Heart right ventricle (tissue), 16 donors: ENCODE measurements around the gene SLC9A5. TPM values are rescaled to one million over a fixed set of nuclear protein-coding genes. Genes with fewer than 3 reads are reported as not detected.

Experiments
- ATAC-seq, 8 donors: fragments of 200-7000 bp; cut with Tn5 transposase; one replicate each; pipeline ENCODE4 v1.9.1; 2020; ENCODE audit warnings: mild to moderate bottlenecking in 8 of 8, moderate library complexity in 8 of 8, moderate number of reproducible peaks in 1 of 8
- DNase-seq, 2 donors: peaks; one replicate each; pipeline ENCODE4 v3.0.0-alpha.2; 2020
- H3K27ac ChIP-seq, 10 donors: fragments of 200-600 bp; sonication (generic) in 2 of 10; one replicate each; pipeline versions ENCODE4 v1.5.0 to v1.8.0; 2020 to 2022; ENCODE audit warnings: mild to moderate bottlenecking in 3 of 10
- H3K27me3 ChIP-seq, 7 donors: fragments of 200-600 bp; one replicate each; pipeline ENCODE4 v1.8.0; 2021 to 2022; ENCODE audit warnings: mild to moderate bottlenecking in 2 of 7
- H3K36me3 ChIP-seq, 9 donors: fragments of 200-600 bp; sonication (generic) in 1 of 9; one replicate each; pipeline versions ENCODE4 v1.5.0 to v1.8.0; 2020 to 2022; ENCODE audit warnings: mild to moderate bottlenecking in 2 of 9
- H3K4me1 ChIP-seq, 9 donors: fragments of 200-600 bp; sonication (generic) in 1 of 9; one replicate each; pipeline versions ENCODE4 v1.5.0 to v1.8.0; 2020 to 2022; ENCODE audit warnings: mild to moderate bottlenecking in 4 of 9
- H3K4me3 ChIP-seq, 10 donors: fragments of 200-600 bp; sonication (generic) in 2 of 10; one replicate each; pipeline versions ENCODE4 v1.5.0 to v1.8.0; 2020 to 2022; ENCODE audit warnings: mild to moderate bottlenecking in 7 of 10, moderate library complexity in 2 of 10
- H3K9me3 ChIP-seq, 11 donors: fragments of 200-600 bp in 10 of 11; sonication (generic) in 2 of 11; one replicate each; pipeline versions ENCODE4 v1.5.0 to v1.8.0; 2013 to 2022; ENCODE audit warnings: mild to moderate bottlenecking in 2 of 11, control low read depth in 1 of 11, moderate library complexity in 1 of 11
- CTCF ChIP-seq, 9 donors: fragments of 200-600 bp; sonication (generic) in 2 of 9; IDR thresholded peaks; one replicate each; pipeline versions ENCODE4 v1.5.0 to v1.8.0; 2021 to 2022; ENCODE audit warnings: antibody characterized with exemption in 9 of 9, mild to moderate bottlenecking in 5 of 9, moderate library complexity in 1 of 9
- WGBS, 2 donors: extraction: QIAGEN DNeasy Blood & Tissue Kit; methylation state at CpG; one replicate each; pipeline ENCODE4 v1.1.7; 2013; ENCODE audit warnings: inconsistent platforms in 1 of 2; 5-methylcytosine and 5-hydroxymethylcytosine counted together
- intact Hi-C, 10 donors: fragments of 100-400 bp; cut with DNase I; formaldehyde crosslinking; loops; one replicate each; pipeline versions ENCODE4 v1.11.1 to v1.14.2; 2022
- polyA plus RNA-seq, 2 donors: library from polyadenylated mRNA; stranded (reverse); fragments of 200-250 nt; gene quantifications; one replicate each; pipeline ENCODE4 v1.2.3, GENCODE V29; 2013
- total RNA-seq, 10 donors: library from RNA; stranded (reverse); fragmentation: NEBNext Ultra II Directional in 3 of 10; extraction: Animal tissue kit (Norgen Biotek cat#: 25700) in 3 of 10; gene quantifications; one replicate each; pipeline versions ENCODE4 v1.2.1 to v1.2.4, GENCODE V29; 2021 to 2023
- donor health status: Arrhythmogenic right ventricular cardiomyopathy.
- donor health status: ischemic (EF 13 %, LVEDD 7.1; RV severe dilation, severe dysfunction).
- donor health status: healthy with polysubstance abuse.
- donor health status: DM: no; HTN: yes; CAD: no.
- donor health status: DM: no; HTN: no; CAD: no.
- donor health status: ischemic (EF 25% LVEDD 6.9; RV normal size, moderate dysfunction).
- donor health status: ischemic (EF 25% LVEDD 5.7; RV mildly dilated, moderate dysfunction).
- donor health status: healthy.
- donor health status: DM: yes; HTN: yes; CAD: no.
- donor health status: Ischemic cardiomyopathy.
- donor health status: ischemic (EF 35%, LVEDD 5.7; RV mildly dilated, moderate dysfunction).
- donor health status: nonischemic (EF 11% LVEDD 7.7; RV severe dilation, severe dysfunction).
- donor health status: DM: yes; HTN: yes; CAD: no.
- donor health status: PGD.
- donor health status: ischemic (EF 29% LVEDD 5.4; RV normal size, mild dysfunction).
- donor health status: nonischemic (EF 23%, LVEDD 6.1; RV moderate dilation, normal function).

SLC9A5 gene
- total and polyA plus RNA-seq, 12 donors: 0.26 to 2.4 (median 1.0) TPM

- no peaks in the 10 kb centered on the region for H3K4me1 ChIP-seq
- DNase-seq (peak; percentile 23 to 40), ATAC-seq (peak; percentile 47 to 78 (median 62))
- H3K4me3 ChIP-seq: no peak overlapping the region
- intact Hi-C loops: loop anchor here in 1 of 10 donors (10.0 kb wide), 1 partner anchor 110 kb away; the partner anchor contains the start of gene TPPP3
- 75 to 76% methylated on average over 34 of the region's 34 CpGs for WGBS, 2 donors
- H3K27ac ChIP-seq: no peak overlapping the region
- H3K27me3 ChIP-seq: no peaks in the 10 kb centered on the region
- H3K36me3 ChIP-seq: no peaks in the 10 kb centered on the region
- H3K9me3 ChIP-seq: no peaks in the 10 kb centered on the region
- peak; percentile 17 to 63 (median 54) for TF ChIP-seq CTCF (IDR thresholded peaks at IDR 0.05)
These were observed 36.2 kb downstream of the SLC9A5 start for GRCh38 chr16:67284699-67285646.

GRCh38 chr16:67286441-67287235 is 37.9 kb downstream of the SLC9A5 start:
- DNase-seq: no peak
- no peak overlapping the region for H3K4me3 ChIP-seq
- no peaks in the 10 kb centered on the region for H3K27me3 ChIP-seq
- H3K9me3 ChIP-seq: no peaks in the 10 kb centered on the region
- intact Hi-C loops: loop anchor here in 1 of 10 donors (10.0 kb wide), 1 partner anchor 108 kb away; the partner anchor contains the start of gene TPPP3
- WGBS, 2 donors: 92% methylated on average over 28 of the region's 28 CpGs
- ATAC-seq: no peak
- TF ChIP-seq CTCF (IDR thresholded peaks at IDR 0.05): no peak
- H3K27ac ChIP-seq: no peak overlapping the region
- H3K4me1 ChIP-seq: no peaks in the 10 kb centered on the region
- H3K36me3 ChIP-seq: no peaks in the 10 kb centered on the region

DNA sequence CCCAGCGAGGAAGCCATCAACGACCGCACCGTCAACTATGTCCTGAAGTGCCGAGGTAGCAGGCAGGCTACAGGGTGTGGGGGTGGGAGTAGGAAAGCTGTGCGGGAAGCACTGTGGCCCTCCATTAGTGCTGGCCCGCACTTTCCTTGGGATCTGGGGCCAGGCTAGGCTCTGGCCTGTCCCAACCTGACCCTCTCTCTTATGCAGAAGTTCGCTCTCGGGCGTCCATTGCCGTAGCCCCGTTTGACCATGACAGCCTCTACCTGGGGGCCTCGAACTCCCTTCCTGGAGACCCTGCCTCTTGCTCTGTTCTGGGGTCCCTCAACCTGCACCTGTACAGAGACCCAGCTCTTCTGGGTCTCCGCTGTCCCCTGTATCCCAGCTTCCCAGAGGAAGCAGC is 39.2 kb downstream of the SLC9A5 start:
- H3K36me3 ChIP-seq: no peaks in the 10 kb centered on the region
- DNase-seq (no peak), ATAC-seq (no peak)
- intact Hi-C loops: loop anchor here in 1 of 10 donors (10.0 kb wide), 1 partner anchor 107 kb away; the partner anchor contains the start of gene TPPP3
- no peak overlapping the region for H3K27ac ChIP-seq
- no peaks in the 10 kb centered on the region for H3K27me3 ChIP-seq
- H3K4me1 ChIP-seq: no peaks in the 10 kb centered on the region
- H3K4me3 ChIP-seq: no peak overlapping the region
- no peak for TF ChIP-seq CTCF (IDR thresholded peaks at IDR 0.05)
- no peaks in the 10 kb centered on the region for H3K9me3 ChIP-seq
- 93 to 95% methylated on average over 14 of the region's 14 CpGs for WGBS, 2 donors

GRCh38 chr16:67291461-67291860 is 42.7 kb downstream of the SLC9A5 start:
- Histone ChIP-seq H3K27ac (no peak overlapping the region), H3K36me3 (no peaks in the 10 kb centered on the region), H3K27me3 (no peaks in the 10 kb centered on the region), H3K4me1 (no peaks in the 10 kb centered on the region), H3K9me3 (no peaks in the 10 kb centered on the region), H3K4me3 (no peak overlapping the region)
- intact Hi-C loops: no loop called here
- TF ChIP-seq CTCF (IDR thresholded peaks at IDR 0.05): no peak
- no peak for DNase-seq
- ATAC-seq: no peak
- WGBS, 2 donors: 78 to 84% methylated on average over 7 of the region's 7 CpGs
